ENCODE measurements around the gene CPNE7.

GRCh38 chr16:89602952-89603590, 27.5 kb downstream of the CPNE7 start:
- TF ChIP-seq CTCF (IDR thresholded peaks at IDR 0.05) = no peak
- TF ChIP-seq POLR2A (IDR thresholded peaks at IDR 0.05) = no peak
